Gastrocnemius medialis (tissue), 4 donors: ENCODE data around the gene ZNF804A.

Experiments used
- POLR2A ChIP-seq, 2 donors: fragments of 450-650 bp; IDR thresholded peaks; one replicate each; pipeline ENCODE4 v1.6.1; 2017; ENCODE audit warnings: antibody characterized with exemption in 2 of 2, mild to moderate bottlenecking in 2 of 2, moderate library complexity in 2 of 2
- TF ChIP-seq, protein P1 (sequence below), 5 experiments: fragments of 450-650 bp in 3 of 5; fragments of 200-600 bp in 2 of 5; sonication (generic) in 2 of 5; IDR thresholded peaks in 4 of 5; conservative IDR thresholded peaks in 1 of 5; 1 replicate in 4 of 5; 2 replicates in 1 of 5; pipeline ENCODE4 v1.5.1; 2016 to 2019; ENCODE audit warnings: antibody characterized with exemption in 5 of 5, mild to moderate bottlenecking in 3 of 5, moderate library complexity in 3 of 5

DNA sequence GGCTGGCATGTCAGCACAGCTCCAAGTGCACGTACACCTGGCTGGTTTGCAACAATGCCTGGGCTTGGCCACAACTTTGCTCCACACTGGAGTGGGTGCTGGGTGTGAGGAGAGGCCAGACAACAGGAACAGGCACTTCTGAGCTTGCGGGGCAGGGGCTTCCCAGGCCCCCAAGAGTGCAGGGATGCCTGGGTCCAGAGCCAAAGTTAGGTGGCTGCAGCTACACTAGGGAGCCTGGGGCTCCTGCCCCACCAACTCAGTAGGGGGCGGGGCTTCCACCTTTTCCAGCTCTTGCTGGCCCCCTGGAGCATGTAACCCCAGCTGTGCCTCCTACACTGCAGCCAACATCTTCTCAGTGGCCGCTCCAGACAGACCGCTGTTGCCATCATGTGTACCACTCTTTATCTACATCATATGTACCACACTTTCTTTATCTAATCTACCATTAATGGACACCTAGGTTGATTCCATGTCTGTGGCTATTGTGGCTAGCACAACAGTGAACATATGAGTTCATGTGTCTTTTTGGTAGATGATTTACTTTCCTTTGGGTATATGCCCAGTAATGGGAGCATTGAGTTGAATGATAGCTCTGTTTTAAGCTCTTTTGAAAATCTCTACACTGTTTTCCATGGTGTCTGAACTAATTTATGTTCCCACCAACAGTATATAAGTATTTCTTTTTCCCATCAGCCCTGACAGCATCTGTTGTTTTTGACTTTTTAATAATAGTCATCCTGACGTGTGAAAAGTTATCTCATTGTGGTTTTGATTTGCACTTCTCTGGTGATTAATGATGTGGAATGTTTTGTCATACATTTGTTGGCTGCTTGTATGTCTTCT is 87.9 kb downstream of the ZNF804A start:
- TF ChIP-seq, protein P1, sequence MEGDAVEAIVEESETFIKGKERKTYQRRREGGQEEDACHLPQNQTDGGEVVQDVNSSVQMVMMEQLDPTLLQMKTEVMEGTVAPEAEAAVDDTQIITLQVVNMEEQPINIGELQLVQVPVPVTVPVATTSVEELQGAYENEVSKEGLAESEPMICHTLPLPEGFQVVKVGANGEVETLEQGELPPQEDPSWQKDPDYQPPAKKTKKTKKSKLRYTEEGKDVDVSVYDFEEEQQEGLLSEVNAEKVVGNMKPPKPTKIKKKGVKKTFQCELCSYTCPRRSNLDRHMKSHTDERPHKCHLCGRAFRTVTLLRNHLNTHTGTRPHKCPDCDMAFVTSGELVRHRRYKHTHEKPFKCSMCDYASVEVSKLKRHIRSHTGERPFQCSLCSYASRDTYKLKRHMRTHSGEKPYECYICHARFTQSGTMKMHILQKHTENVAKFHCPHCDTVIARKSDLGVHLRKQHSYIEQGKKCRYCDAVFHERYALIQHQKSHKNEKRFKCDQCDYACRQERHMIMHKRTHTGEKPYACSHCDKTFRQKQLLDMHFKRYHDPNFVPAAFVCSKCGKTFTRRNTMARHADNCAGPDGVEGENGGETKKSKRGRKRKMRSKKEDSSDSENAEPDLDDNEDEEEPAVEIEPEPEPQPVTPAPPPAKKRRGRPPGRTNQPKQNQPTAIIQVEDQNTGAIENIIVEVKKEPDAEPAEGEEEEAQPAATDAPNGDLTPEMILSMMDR (IDR thresholded peaks at IDR 0.05 in 4 of 5, conservative IDR thresholded peaks at IDR 0.05 in 1 of 5): no peak
- TF ChIP-seq POLR2A (IDR thresholded peaks at IDR 0.05): no peak
